T-cell (primary cell): ENCODE data around the gene AAR2. TPM values are rescaled to one million over a fixed set of nuclear protein-coding genes. Genes with fewer than 3 reads are reported as not detected.

Experiments
- ATAC-seq, 4 experiments: fragments of 200-7000 bp in 3 of 4; fragments of 150-1000 bp in 1 of 4; cut with Tn5 transposase; replicated peaks in 1 of 4; 1 replicate in 3 of 4; 2 replicates in 1 of 4; pipeline ENCODE4 v1.10.0; 2021; ENCODE audit warnings: moderate library complexity in 3 of 4, mild to moderate bottlenecking in 2 of 4, moderate number of reproducible peaks in 1 of 4
- CTCF ChIA-PET, 2 donors: fragments of 300-600 bp; sonication (Branson Sonifier 250); formaldehyde crosslinking; loops; one replicate each; lab custom pipeline; 2022; ENCODE audit warnings: antibody characterized with exemption in 2 of 2; lab: Charles Lee
- POLR2A ChIA-PET, 2 donors: fragments of 300-600 bp; sonication (Branson Sonifier 250); formaldehyde crosslinking; loops; one replicate each; lab custom pipeline; 2022; ENCODE audit warnings: antibody characterized with exemption in 2 of 2; lab: Charles Lee
- DNase-seq, 35 experiments: peaks; one replicate each; pipeline versions ENCODE4 v3.0.0 to v3.0.0-alpha.2; 2013 to 2023
- H3K27ac ChIP-seq: one replicate; pipeline ENCODE4 v1.5.1; 2013; ENCODE audit warnings: low read length
- H3K27me3 ChIP-seq, 2 experiments: replicated peaks in 1 of 2; 1 replicate in 1 of 2; 2 replicates in 1 of 2; pipeline versions ENCODE4 v1.6.1 to v1.7.0; 2013; ENCODE audit warnings: low read length in 1 of 2, mixed read lengths in 1 of 2; ENCODE audit not compliant: control insufficient read depth in 2 of 2, insufficient read depth in 2 of 2; ENCODE audit errors: extremely low read depth in 1 of 2
- H3K36me3 ChIP-seq, 2 donors: 1 replicate in 1 of 2; 2 replicates in 1 of 2; pipeline versions ENCODE4 v1.6.1 to v1.7.0; 2013; ENCODE audit warnings: low read length in 1 of 2; ENCODE audit not compliant: control insufficient read depth in 2 of 2, insufficient read depth in 1 of 2; ENCODE audit errors: extremely low read depth in 1 of 2
- H3K4me1 ChIP-seq, 2 experiments: 1 replicate in 1 of 2; 2 replicates in 1 of 2; pipeline versions ENCODE4 v1.6.1 to v1.7.0; 2013; ENCODE audit warnings: low read length in 2 of 2, mixed read lengths in 1 of 2; ENCODE audit not compliant: insufficient read depth in 2 of 2, control insufficient read depth in 1 of 2; ENCODE audit errors: extremely low read depth in 1 of 2
- H3K4me3 ChIP-seq, 2 donors: 1 replicate in 1 of 2; 2 replicates in 1 of 2; pipeline versions ENCODE4 v1.5.1 to v1.7.0; 2013; ENCODE audit warnings: mild to moderate bottlenecking in 2 of 2, low read length in 1 of 2, moderate library complexity in 1 of 2; ENCODE audit not compliant: control insufficient read depth in 1 of 2; ENCODE audit errors: extremely low read depth in 1 of 2
- H3K9me3 ChIP-seq: 2 replicates; pipeline ENCODE4 v1.7.0; 2013
- H3K27ac Mint-ChIP-seq, 2 donors: one replicate each; pipeline ENCODE4 v1.8.0; 2020 to 2021; ENCODE audit warnings: mild to moderate bottlenecking in 2 of 2, mixed read lengths in 2 of 2
- H3K27me3 Mint-ChIP-seq, 2 donors: one replicate each; pipeline ENCODE4 v1.8.0; 2021 to 2022; ENCODE audit warnings: mixed read lengths in 2 of 2
- H3K36me3 Mint-ChIP-seq: one replicate; pipeline ENCODE4 v1.8.0; 2021; ENCODE audit warnings: mixed read lengths
- H3K4me1 Mint-ChIP-seq, 3 donors: one replicate each; pipeline ENCODE4 v1.8.0; 2020 to 2022; ENCODE audit warnings: mixed read lengths in 3 of 3, mild to moderate bottlenecking in 1 of 3
- H3K4me3 Mint-ChIP-seq, 3 donors: one replicate each; pipeline ENCODE4 v1.8.0; 2020 to 2022; ENCODE audit warnings: mild to moderate bottlenecking in 3 of 3, mixed read lengths in 3 of 3, moderate library complexity in 3 of 3
- H3K9me3 Mint-ChIP-seq, 3 donors: one replicate each; pipeline ENCODE4 v1.8.0; 2020 to 2022; ENCODE audit warnings: mixed read lengths in 3 of 3
- WGBS: methylation state at CpG from one replicate; pipeline ENCODE4 v1.1.5; 2013; ENCODE audit warnings: missing lambda C conversion rate; ENCODE audit not compliant: insufficient coverage; 5-methylcytosine and 5-hydroxymethylcytosine counted together
- total RNA-seq, 35 experiments: library from RNA in 6 of 35; stranded (reverse) in 6 of 35; fragments of 120-200 nt in 1 of 35; gene quantifications; one replicate each; pipeline versions ENCODE4 v1.2.1 to v1.2.4 and lab custom pipeline; 2013 to 2026

Gene AAR2
- total RNA-seq, 5 donors from 2014 or later (not counting 1 experiment from before 2014, with no cell fraction given) = 17.7 to 24.1 (median 23.3) TPM

DNA sequence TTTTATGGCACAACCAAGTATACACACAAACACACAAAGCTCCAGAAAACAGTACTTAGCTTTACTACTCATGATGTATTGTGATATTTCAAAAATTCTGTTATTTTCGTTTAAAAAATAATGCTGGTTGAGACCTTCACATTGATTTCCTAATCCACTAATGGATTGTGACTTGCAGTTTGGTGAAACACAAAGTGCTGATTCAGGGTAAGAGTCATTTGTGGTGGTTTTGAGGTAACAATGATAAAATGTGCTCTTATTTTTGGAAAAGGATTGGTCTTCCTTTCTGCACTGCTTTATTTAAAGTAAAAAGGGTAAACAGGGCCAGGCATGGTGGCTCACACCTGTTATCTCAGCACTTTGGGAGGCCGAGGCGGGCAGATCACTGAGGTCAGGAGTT, 1.9 kb downstream of the AAR2 start:
- DNase-seq (no peak), ATAC-seq (no peak)
- Histone ChIP-seq H3K27me3 (no peaks in the 10 kb centered on the region), H3K36me3 (peaks cover 4 to 34% of the 10 kb centered on the region in 2 donors), H3K4me1 (peaks cover 7 to 32% of the 10 kb centered on the region in 2 experiments), H3K9me3 (no peaks in the 10 kb centered on the region), H3K27ac (no peak overlapping the region), H3K4me3 (no peak overlapping the region)
- WGBS = 100% methylated on average over 2 of the region's 3 CpGs
- peak overlapping the region; percentile 54 to 89 (median 62) for H3K4me3 Mint-ChIP-seq
- H3K9me3 Mint-ChIP-seq = no peaks in the 10 kb centered on the region
- CTCF ChIA-PET = no interaction called here
- H3K27me3 Mint-ChIP-seq = no peaks in the 10 kb centered on the region
- no peak overlapping the region for H3K27ac Mint-ChIP-seq
- POLR2A ChIA-PET = interaction anchor here in 1 of 2 donors (0.6 kb wide), 1 partner anchor 474 kb away, joined by 3 read pairs; no protein-coding TSS in a partner anchor
- H3K36me3 Mint-ChIP-seq = peaks cover 14% of the 10 kb centered on the region
- H3K4me1 Mint-ChIP-seq = peaks cover 39 to 56% (median 52%) of the 10 kb centered on the region in 3 donors

DNA sequence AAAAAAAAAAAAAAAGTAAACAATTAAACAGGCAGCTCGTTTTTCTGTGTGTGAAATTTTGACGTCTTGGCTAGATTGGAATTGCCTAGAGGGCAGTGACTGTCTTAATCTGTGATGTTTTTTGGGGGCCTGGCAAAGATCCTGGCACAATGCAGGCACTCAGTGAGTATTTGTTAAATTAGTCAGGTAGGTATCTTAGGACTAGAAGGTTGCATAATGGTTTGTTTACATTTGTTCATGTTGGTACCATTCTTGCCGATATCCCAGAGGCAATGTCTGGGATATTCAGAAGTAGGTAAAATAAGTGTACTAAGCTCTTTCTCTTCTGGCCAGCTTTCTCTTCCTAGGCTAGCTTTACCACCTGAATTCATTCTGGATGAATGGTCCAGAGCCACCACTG, 2.5 kb downstream of the AAR2 start:
- Histone ChIP-seq H3K27ac (no peak overlapping the region), H3K36me3 (peaks cover 8 to 40% of the 10 kb centered on the region in 2 donors), H3K27me3 (no peaks in the 10 kb centered on the region), H3K4me3 (no peak overlapping the region), H3K9me3 (no peaks in the 10 kb centered on the region), H3K4me1 (peaks cover 7 to 32% of the 10 kb centered on the region in 2 experiments)
- H3K27me3 Mint-ChIP-seq = no peaks in the 10 kb centered on the region
- H3K36me3 Mint-ChIP-seq = peaks cover 18% of the 10 kb centered on the region
- H3K4me1 Mint-ChIP-seq = peaks cover 39 to 60% (median 55%) of the 10 kb centered on the region in 3 donors
- WGBS = 71% methylated on average over 2 of the region's 3 CpGs
- no peak overlapping the region for H3K27ac Mint-ChIP-seq
- ATAC-seq (no peak), DNase-seq (no peak)
- POLR2A ChIA-PET = interaction anchor here in 1 of 2 donors (0.6 kb wide), 1 partner anchor 475 kb away, joined by 3 read pairs; no protein-coding TSS in a partner anchor
- CTCF ChIA-PET = interaction anchor here in 1 of 2 donors (0.7 kb wide), 1 partner anchor 11 kb away, joined by 3 read pairs; no protein-coding TSS in a partner anchor
- peak overlapping the region; percentile 50 to 55 (median 51) for H3K4me3 Mint-ChIP-seq
- H3K9me3 Mint-ChIP-seq = no peaks in the 10 kb centered on the region

DNA sequence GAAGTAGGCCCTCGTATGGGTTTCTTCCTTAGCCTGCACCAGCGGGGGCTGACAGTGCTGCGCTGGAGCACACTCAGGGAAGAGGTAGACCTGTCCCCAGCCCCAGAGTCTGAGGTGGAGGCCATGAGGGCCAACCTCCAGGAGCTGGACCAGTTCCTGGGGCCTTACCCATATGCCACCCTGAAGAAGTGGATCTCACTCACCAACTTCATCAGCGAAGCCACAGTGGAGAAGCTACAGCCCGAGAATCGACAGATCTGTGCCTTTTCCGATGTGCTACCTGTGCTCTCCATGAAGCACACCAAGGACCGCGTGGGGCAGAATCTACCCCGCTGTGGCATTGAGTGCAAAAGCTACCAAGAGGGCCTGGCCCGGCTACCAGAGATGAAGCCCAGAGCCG, 3.8 kb downstream of the AAR2 start:
- no peak for ATAC-seq
- no peaks in the 10 kb centered on the region for H3K27me3 ChIP-seq
- Mint-ChIP-seq H3K36me3 (peaks cover 25% of the 10 kb centered on the region), H3K27ac (no peak overlapping the region), H3K9me3 (no peaks in the 10 kb centered on the region), H3K27me3 (no peaks in the 10 kb centered on the region), H3K4me3 (no peak overlapping the region), H3K4me1 (peaks cover 39 to 67% (median 59%) of the 10 kb centered on the region in 3 donors)
- H3K9me3 ChIP-seq = no peaks in the 10 kb centered on the region
- H3K27ac ChIP-seq = no peak overlapping the region
- POLR2A ChIA-PET = no interaction called here
- peaks cover 16 to 53% of the 10 kb centered on the region in 2 donors for H3K36me3 ChIP-seq
- peaks cover 7 to 32% of the 10 kb centered on the region in 2 experiments for H3K4me1 ChIP-seq
- CTCF ChIA-PET = no interaction called here
- DNase-seq = no peak
- H3K4me3 ChIP-seq = no peak overlapping the region
- WGBS = 98% methylated on average over 12 of the region's 12 CpGs

DNA sequence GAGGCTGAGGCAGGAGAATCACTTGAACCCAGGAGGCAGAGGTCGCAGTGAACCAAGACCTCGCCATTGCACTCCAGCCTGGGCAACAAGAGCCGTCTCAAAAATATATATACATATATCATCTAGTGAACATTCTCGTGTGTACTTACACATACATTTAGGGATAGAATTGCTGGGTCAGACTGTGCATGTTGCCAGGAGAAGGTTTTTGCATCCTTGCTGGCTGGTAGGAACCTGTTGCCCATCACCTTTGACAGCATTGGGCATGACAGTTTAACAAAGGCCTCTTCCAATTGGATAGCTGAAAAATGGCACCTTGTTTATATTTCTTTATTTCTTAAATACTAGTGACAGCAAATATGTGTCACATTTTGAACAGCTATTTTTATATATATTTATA, 5.4 kb downstream of the AAR2 start:
- H3K27ac Mint-ChIP-seq = no peak overlapping the region
- no peaks in the 10 kb centered on the region for H3K9me3 Mint-ChIP-seq
- no peaks in the 10 kb centered on the region for H3K9me3 ChIP-seq
- H3K36me3 Mint-ChIP-seq = peaks cover 34% of the 10 kb centered on the region
- ChIA-PET POLR2A (no interaction called here), CTCF (interaction anchor here (0.6 to 1.0 kb wide), 4 partner anchors 24 to 847 kb away, joined by 4 to 6 read pairs (median 6); no protein-coding TSS in a partner anchor)
- peaks cover 21 to 69% of the 10 kb centered on the region in 2 donors for H3K36me3 ChIP-seq
- no peaks in the 10 kb centered on the region for H3K27me3 ChIP-seq
- H3K4me3 ChIP-seq = no peak overlapping the region
- no peaks in the 10 kb centered on the region for H3K27me3 Mint-ChIP-seq
- no peak overlapping the region for H3K4me3 Mint-ChIP-seq
- ATAC-seq (no peak), DNase-seq (no peak)
- H3K4me1 Mint-ChIP-seq = peaks cover 36 to 62% (median 53%) of the 10 kb centered on the region in 3 donors
- H3K4me1 ChIP-seq = peaks cover 7 to 26% of the 10 kb centered on the region in 2 experiments
- WGBS = no CpG with 5 or more reads among the region's 4 CpGs
- H3K27ac ChIP-seq = no peak overlapping the region

DNA sequence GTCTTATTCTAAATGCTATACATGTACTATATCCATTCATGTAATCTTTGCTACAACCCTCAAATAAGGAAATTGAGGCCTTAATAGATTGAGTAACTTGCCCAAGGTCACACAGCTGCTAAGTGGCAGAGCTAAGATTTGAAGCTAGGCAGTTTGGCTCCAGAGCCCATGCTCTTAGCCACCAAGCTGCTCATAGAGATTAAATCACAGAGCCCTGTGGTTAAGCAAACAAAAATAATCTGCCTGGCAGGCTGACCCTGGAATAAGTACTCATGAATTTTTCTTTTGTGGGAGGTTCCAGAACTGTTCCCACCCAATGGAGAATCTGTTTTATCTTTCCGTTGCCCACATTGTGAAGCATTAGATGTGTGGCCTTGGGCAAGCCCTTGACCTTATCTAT, 7.4 kb downstream of the AAR2 start:
- ATAC-seq (no peak), DNase-seq (no peak)
- Histone ChIP-seq H3K36me3 (peaks cover 26 to 86% of the 10 kb centered on the region in 2 donors), H3K4me1 (peaks cover 0 to 11% of the 10 kb centered on the region in 2 experiments), H3K27me3 (no peaks in the 10 kb centered on the region), H3K27ac (no peak overlapping the region), H3K4me3 (no peak overlapping the region), H3K9me3 (no peaks in the 10 kb centered on the region)
- no CpG with 5 or more reads among the region's 1 CpG for WGBS
- Mint-ChIP-seq H3K36me3 (peaks cover 52% of the 10 kb centered on the region), H3K9me3 (no peaks in the 10 kb centered on the region), H3K27me3 (no peaks in the 10 kb centered on the region), H3K27ac (no peak overlapping the region), H3K4me1 (peaks cover 33 to 57% (median 46%) of the 10 kb centered on the region in 3 donors), H3K4me3 (no peak overlapping the region)
- CTCF ChIA-PET = interaction anchor here in 1 of 2 donors (0.6 kb wide), 1 partner anchor 401 kb away, joined by 4 read pairs; no protein-coding TSS in a partner anchor
- POLR2A ChIA-PET = no interaction called here

DNA sequence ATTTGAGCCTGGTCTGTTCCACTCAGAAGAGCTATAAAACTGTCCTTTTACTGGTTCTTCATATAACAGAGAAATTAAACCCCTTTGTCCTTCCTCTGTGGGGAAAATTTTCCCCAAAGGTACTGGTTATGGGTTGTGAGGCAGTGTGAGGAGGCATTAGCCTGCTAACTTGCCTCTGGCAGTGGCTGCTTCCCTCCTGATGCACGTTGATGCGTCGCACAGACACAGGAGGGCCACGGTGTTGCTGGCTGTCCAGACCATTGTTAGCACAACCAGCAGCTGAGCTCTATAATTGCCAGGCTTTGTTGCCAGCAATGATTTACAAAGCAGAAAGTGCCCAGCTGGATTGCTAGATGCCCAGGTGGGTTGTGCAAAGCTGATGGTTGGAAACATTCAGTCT, 10.1 kb downstream of the AAR2 start:
- POLR2A ChIA-PET = no interaction called here
- H3K4me3 ChIP-seq = no peak overlapping the region
- ATAC-seq (no peak), DNase-seq (no peak)
- no peaks in the 10 kb centered on the region for H3K27me3 ChIP-seq
- H3K27me3 Mint-ChIP-seq = no peaks in the 10 kb centered on the region
- CTCF ChIA-PET = no interaction called here
- no peak overlapping the region for H3K27ac ChIP-seq
- 100% methylated on average over 4 of the region's 4 CpGs for WGBS
- no peaks in the 10 kb centered on the region for H3K9me3 ChIP-seq
- no peak overlapping the region for H3K4me3 Mint-ChIP-seq
- peaks cover 0 to 3% of the 10 kb centered on the region in 2 experiments for H3K4me1 ChIP-seq
- H3K4me1 Mint-ChIP-seq = peaks cover 27 to 46% (median 30%) of the 10 kb centered on the region in 3 donors
- H3K9me3 Mint-ChIP-seq = no peaks in the 10 kb centered on the region
- peaks cover 24 to 82% of the 10 kb centered on the region in 2 donors for H3K36me3 ChIP-seq
- peaks cover 50% of the 10 kb centered on the region for H3K36me3 Mint-ChIP-seq
- no peak overlapping the region for H3K27ac Mint-ChIP-seq
